Sigmoid colon (tissue), 7 donors: Measurements from ENCODE around the gene TFCP2L1. TPM values are rescaled to one million over a fixed set of nuclear protein-coding genes. Genes with fewer than 3 reads are reported as not detected.

Source experiments
- DNase-seq: peaks from one replicate; pipeline ENCODE4 v3.0.0-alpha.2; 2019
- H3K27ac ChIP-seq, 4 donors: fragments of 200-600 bp; sonication (generic); one replicate each; pipeline ENCODE4 v1.5.1; 2016 to 2019; ENCODE audit warnings: mild to moderate bottlenecking in 1 of 4
- H3K27me3 ChIP-seq, 3 donors: fragments of 200-600 bp; sonication (generic); one replicate each; pipeline ENCODE4 v1.5.1; 2019; ENCODE audit warnings: mild to moderate bottlenecking in 1 of 3
- H3K36me3 ChIP-seq, 4 donors: fragments of 200-600 bp; sonication (generic); one replicate each; pipeline ENCODE4 v1.5.1; 2016 to 2019
- H3K4me1 ChIP-seq, 4 donors: fragments of 200-600 bp; sonication (generic); one replicate each; pipeline ENCODE4 v1.5.1; 2017 to 2019
- H3K4me3 ChIP-seq, 4 donors: fragments of 200-600 bp; sonication (generic); one replicate each; pipeline ENCODE4 v1.5.1; 2017 to 2019; ENCODE audit warnings: mild to moderate bottlenecking in 2 of 4, moderate library complexity in 1 of 4
- H3K9me3 ChIP-seq, 4 donors: fragments of 200-600 bp in 3 of 4; sonication (generic) in 3 of 4; one replicate each; pipeline versions ENCODE4 v1.5.1 to v1.6.1; 2013 to 2019
- EP300 ChIP-seq, 4 donors: sonication (generic); formaldehyde crosslinking; IDR thresholded peaks; one replicate each; pipeline ENCODE4 v1.6.1; 2017; ENCODE audit warnings: antibody characterized with exemption in 4 of 4
- POLR2A ChIP-seq, 2 donors: fragments of 450-650 bp; IDR thresholded peaks; one replicate each; pipeline ENCODE4 v1.6.1; 2016; ENCODE audit warnings: antibody characterized with exemption in 2 of 2, mild to moderate bottlenecking in 2 of 2, moderate library complexity in 2 of 2
- POLR2AphosphoS5 ChIP-seq, 4 donors: sonication (generic); formaldehyde crosslinking; IDR thresholded peaks; one replicate each; pipeline ENCODE4 v1.6.1; 2017; ENCODE audit warnings: antibody characterized with exemption in 4 of 4
- WGBS, 2 donors: extraction: QIAGEN DNeasy Blood & Tissue Kit; methylation state at CpG; one replicate each; pipeline ENCODE4 v1.1.7; 2013; 5-methylcytosine and 5-hydroxymethylcytosine counted together
- intact Hi-C: fragments of 100-400 bp; cut with DNase I; formaldehyde crosslinking; loops from one replicate; pipeline ENCODE4 v1.15.1; 2023
- polyA plus RNA-seq, 3 donors: library from polyadenylated mRNA; stranded (reverse); fragments of 200-250 nt; gene quantifications; one replicate each; pipeline ENCODE4 v1.2.3, GENCODE V29; 2013
- total RNA-seq, 4 donors: library from RNA; depleted of rRNA; stranded (reverse); fragments of >200 nt; gene quantifications; one replicate each; pipeline ENCODE4 v1.1.0, GENCODE V29; 2016
- TF ChIP-seq, protein P1 (sequence below), 4 experiments: fragments of 450-650 bp in 3 of 4; fragments of 200-600 bp in 1 of 4; IDR thresholded peaks; one replicate each; pipeline ENCODE4 v1.5.1; 2016 to 2019; ENCODE audit warnings: antibody characterized with exemption in 4 of 4, mild to moderate bottlenecking in 3 of 4, moderate library complexity in 2 of 4
- donor health status: healthy with polysubstance abuse.
- donor health status: Bipolar disorder and iron deficiency.
- donor health status: healthy.

TFCP2L1 gene
- total and polyA plus RNA-seq, 7 donors, result 0.14 to 35.5 (median 0.55) TPM

- Histone ChIP-seq H3K27ac (no peak overlapping the region), H3K4me1 (peaks cover 0 to 11% (median 4%) of the 10 kb centered on the region in 4 donors), H3K4me3 (no peak overlapping the region), H3K9me3 (no peaks in the 10 kb centered on the region), H3K27me3 (no peaks in the 10 kb centered on the region), H3K36me3 (no peaks in the 10 kb centered on the region)
- no peak for TF ChIP-seq EP300 (IDR thresholded peaks at IDR 0.05)
- TF ChIP-seq POLR2A (IDR thresholded peaks at IDR 0.05), result no peak
- TF ChIP-seq, protein P1, sequence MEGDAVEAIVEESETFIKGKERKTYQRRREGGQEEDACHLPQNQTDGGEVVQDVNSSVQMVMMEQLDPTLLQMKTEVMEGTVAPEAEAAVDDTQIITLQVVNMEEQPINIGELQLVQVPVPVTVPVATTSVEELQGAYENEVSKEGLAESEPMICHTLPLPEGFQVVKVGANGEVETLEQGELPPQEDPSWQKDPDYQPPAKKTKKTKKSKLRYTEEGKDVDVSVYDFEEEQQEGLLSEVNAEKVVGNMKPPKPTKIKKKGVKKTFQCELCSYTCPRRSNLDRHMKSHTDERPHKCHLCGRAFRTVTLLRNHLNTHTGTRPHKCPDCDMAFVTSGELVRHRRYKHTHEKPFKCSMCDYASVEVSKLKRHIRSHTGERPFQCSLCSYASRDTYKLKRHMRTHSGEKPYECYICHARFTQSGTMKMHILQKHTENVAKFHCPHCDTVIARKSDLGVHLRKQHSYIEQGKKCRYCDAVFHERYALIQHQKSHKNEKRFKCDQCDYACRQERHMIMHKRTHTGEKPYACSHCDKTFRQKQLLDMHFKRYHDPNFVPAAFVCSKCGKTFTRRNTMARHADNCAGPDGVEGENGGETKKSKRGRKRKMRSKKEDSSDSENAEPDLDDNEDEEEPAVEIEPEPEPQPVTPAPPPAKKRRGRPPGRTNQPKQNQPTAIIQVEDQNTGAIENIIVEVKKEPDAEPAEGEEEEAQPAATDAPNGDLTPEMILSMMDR (IDR thresholded peaks at IDR 0.05), result no peak
- intact Hi-C loops, result no loop called here
- 75 to 86% methylated on average over 5 of the region's 5 CpGs for WGBS, 2 donors
- DNase-seq, result peak; percentile 51
Observed at GRCh38 chr2:121258051-121258450, 27.0 kb downstream of the TFCP2L1 start.

DNA sequence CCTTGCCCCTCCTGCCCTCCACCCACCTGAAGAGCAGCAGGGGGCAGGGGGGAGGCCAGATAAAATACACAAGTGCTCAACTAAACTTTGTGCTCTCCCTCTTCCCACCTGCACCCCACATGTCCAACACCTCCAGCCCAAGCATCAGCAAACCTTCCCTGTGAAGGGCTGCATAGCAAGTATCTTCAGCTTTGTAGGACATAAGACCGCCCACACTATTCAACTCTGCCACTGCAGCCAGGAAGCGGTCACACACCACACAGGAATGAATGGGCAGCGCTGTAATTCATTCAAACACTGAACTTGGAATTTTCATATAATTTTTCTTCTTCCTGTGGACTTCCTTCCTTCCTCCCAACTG lies 27.5 kb downstream of the TFCP2L1 start:
- H3K4me1 ChIP-seq, result peaks cover 0 to 11% (median 4%) of the 10 kb centered on the region in 4 donors
- H3K27me3 ChIP-seq, result no peaks in the 10 kb centered on the region
- no peak overlapping the region for H3K27ac ChIP-seq
- H3K9me3 ChIP-seq, result no peaks in the 10 kb centered on the region
- H3K4me3 ChIP-seq, result no peak overlapping the region
- TF ChIP-seq POLR2AphosphoS5 (IDR thresholded peaks at IDR 0.05) (no peak), EP300 (IDR thresholded peaks at IDR 0.05) (no peak), POLR2A (IDR thresholded peaks at IDR 0.05) (no peak)
- TF ChIP-seq, protein P1 (IDR thresholded peaks at IDR 0.05), result no peak
- WGBS, 2 donors, result 48 to 84% methylated on average over 3 of the region's 3 CpGs
- intact Hi-C loops, result no loop called here
- no peaks in the 10 kb centered on the region for H3K36me3 ChIP-seq
- DNase-seq, result no peak

DNA sequence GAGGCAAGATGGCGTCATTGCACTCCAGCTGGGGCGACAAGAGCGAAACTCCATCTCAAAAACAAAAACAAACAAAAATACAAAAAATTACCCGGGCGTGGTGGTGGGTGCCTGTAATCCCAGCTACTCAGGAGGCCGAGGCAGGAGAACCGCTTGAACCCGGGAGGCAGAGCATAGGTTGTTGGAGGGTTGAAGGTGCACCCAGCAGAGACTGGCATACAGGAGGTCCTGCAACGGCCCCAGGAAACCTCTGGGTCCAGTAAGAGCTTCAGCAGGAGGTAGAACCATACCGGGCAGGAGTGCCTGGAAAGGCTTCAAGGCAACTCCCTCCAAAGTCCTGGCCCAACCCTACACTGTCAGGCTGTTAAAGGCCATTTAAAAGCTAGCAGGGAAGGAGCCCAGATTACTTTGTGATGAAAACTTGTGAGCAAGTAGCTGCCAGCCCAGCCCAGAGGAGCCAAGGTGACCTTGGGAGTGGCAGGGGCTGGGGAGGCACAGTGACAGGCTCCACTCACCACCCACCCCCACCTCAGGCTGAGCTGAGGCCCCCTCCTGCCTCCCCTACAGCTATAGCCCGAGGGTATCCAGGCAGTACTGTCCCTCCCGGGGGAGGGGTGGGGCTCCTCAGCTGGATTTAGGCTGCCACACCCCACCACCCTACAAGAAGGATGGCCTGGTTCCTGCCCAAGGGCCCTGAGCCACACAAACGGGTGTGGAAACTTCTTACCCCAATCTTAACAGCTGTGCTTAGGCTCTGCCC lies 28.1 kb downstream of the TFCP2L1 start:
- H3K27ac ChIP-seq, result no peak overlapping the region
- WGBS, 2 donors, result 31 to 72% methylated on average over 13 of the region's 13 CpGs
- TF ChIP-seq EP300 (IDR thresholded peaks at IDR 0.05), result no peak
- H3K4me1 ChIP-seq, result peaks cover 0 to 11% (median 4%) of the 10 kb centered on the region in 4 donors
- no peaks in the 10 kb centered on the region for H3K9me3 ChIP-seq
- H3K27me3 ChIP-seq, result no peaks in the 10 kb centered on the region
- intact Hi-C loops, result no loop called here
- no peak overlapping the region for H3K4me3 ChIP-seq
- peak; percentile 26 for DNase-seq
- no peaks in the 10 kb centered on the region for H3K36me3 ChIP-seq

GRCh38 chr2:121255358-121255757 lies 29.6 kb downstream of the TFCP2L1 start:
- H3K36me3 ChIP-seq, result no peaks in the 10 kb centered on the region
- H3K4me3 ChIP-seq, result no peak overlapping the region
- no peaks in the 10 kb centered on the region for H3K27me3 ChIP-seq
- TF ChIP-seq POLR2AphosphoS5 (IDR thresholded peaks at IDR 0.05) (no peak), EP300 (IDR thresholded peaks at IDR 0.05) (no peak), POLR2A (IDR thresholded peaks at IDR 0.05) (no peak)
- TF ChIP-seq, protein P1 (IDR thresholded peaks at IDR 0.05), result no peak
- H3K27ac ChIP-seq, result no peak overlapping the region
- H3K4me1 ChIP-seq, result peaks cover 0 to 6% (median 2%) of the 10 kb centered on the region in 4 donors
- peak; percentile 42 for DNase-seq
- intact Hi-C loops, result no loop called here
- 20 to 70% methylated on average over 8 of the region's 8 CpGs for WGBS, 2 donors
- H3K9me3 ChIP-seq, result no peaks in the 10 kb centered on the region

- no peak overlapping the region for H3K27ac ChIP-seq
- WGBS, 2 donors, result 71 to 84% methylated on average over 4 of the region's 4 CpGs
Observed at GRCh38 chr2:121254748-121255147, 30.3 kb downstream of the TFCP2L1 start.

More at GRCh38 chr2:121254748-121255147, 30.3 kb downstream of the TFCP2L1 start:
- peak; percentile 27 for DNase-seq
- no peaks in the 10 kb centered on the region for H3K4me1 ChIP-seq
- no peaks in the 10 kb centered on the region for H3K9me3 ChIP-seq
- intact Hi-C loops, result no loop called here
- no peak overlapping the region for H3K4me3 ChIP-seq
- no peaks in the 10 kb centered on the region for H3K36me3 ChIP-seq
- TF ChIP-seq POLR2A (IDR thresholded peaks at IDR 0.05) (no peak), EP300 (IDR thresholded peaks at IDR 0.05) (no peak), POLR2AphosphoS5 (IDR thresholded peaks at IDR 0.05) (no peak)
- TF ChIP-seq, protein P1 (IDR thresholded peaks at IDR 0.05), result no peak
- H3K27me3 ChIP-seq, result no peaks in the 10 kb centered on the region
